Measurements from ENCODE around the gene SLC7A4.

Gene SLC7A4

DNA sequence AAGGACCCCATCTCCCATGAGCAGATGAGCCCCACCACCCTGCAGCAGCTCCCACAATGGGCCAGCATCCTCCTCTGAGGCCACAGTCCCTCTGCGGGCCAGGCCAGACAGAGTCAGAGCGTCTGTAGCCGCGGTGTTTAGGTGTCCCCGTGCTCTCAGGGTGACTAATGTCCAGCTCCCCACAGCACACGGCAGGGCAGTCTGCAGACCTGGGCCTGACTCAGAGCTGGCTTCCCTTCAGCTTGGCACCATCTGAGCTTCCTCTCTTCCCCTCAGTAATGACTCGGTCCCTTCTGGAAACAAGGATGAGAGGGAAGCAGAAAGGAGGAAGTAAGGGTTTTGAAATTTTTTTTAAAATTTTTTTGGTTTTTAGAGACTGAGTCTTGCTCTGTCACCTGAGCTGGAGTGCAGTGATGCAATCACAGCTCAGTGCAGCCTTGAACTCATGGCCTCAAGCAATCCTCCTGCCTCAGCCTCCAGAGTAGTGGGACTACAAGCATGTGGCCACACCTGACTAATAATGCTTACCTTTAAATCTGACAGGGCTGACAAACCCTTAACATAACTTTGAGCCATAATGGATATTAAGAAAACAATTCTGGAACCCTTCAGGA is 41.8 kb upstream of the SLC7A4 start:
- TF ChIP-seq, protein P1, sequence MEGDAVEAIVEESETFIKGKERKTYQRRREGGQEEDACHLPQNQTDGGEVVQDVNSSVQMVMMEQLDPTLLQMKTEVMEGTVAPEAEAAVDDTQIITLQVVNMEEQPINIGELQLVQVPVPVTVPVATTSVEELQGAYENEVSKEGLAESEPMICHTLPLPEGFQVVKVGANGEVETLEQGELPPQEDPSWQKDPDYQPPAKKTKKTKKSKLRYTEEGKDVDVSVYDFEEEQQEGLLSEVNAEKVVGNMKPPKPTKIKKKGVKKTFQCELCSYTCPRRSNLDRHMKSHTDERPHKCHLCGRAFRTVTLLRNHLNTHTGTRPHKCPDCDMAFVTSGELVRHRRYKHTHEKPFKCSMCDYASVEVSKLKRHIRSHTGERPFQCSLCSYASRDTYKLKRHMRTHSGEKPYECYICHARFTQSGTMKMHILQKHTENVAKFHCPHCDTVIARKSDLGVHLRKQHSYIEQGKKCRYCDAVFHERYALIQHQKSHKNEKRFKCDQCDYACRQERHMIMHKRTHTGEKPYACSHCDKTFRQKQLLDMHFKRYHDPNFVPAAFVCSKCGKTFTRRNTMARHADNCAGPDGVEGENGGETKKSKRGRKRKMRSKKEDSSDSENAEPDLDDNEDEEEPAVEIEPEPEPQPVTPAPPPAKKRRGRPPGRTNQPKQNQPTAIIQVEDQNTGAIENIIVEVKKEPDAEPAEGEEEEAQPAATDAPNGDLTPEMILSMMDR (IDR thresholded peaks at IDR 0.05) = no peak

DNA sequence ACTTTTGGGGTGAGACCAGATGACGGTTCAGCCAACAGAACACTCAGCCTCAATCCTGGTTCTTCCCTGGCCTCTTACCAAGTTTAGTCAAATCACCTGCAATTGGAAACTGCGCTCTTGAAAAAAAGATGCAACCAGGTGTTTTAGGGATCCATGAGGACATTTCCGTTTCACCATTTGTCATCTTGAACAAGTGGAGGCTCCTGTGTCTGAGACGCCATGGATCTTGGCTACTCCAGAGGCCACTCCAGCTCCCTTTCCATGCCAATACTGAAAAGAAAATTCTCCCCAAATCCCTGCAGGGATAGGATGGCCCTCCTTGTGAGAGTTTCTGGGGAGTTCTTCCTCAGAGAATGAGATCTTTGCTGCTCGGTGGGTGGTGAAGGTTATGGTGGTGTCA is 41.1 kb upstream of the SLC7A4 start:
- TF ChIP-seq, protein P1 (IDR thresholded peaks at IDR 0.05) = no peak

DNA sequence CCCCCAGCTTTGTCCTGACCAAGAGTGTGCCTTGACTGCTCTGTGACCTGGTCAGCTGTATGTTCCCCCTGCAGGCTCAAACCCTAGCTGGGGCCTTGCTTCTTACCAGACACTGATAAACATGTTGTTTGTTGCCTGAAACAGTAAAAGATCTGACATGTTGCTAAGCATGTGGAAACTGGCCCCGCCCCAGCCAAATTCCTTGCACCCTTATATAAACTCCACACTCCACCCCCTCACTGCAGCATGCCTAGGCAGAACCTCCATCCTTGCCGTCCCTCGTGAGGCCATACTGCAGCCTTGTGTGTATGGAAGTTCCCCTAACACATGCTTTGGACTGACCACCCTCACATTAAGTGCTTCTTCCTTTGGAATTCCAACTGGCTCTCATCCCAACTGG is 40.7 kb upstream of the SLC7A4 start:
- TF ChIP-seq, protein P1 (IDR thresholded peaks at IDR 0.05) = no peak

DNA sequence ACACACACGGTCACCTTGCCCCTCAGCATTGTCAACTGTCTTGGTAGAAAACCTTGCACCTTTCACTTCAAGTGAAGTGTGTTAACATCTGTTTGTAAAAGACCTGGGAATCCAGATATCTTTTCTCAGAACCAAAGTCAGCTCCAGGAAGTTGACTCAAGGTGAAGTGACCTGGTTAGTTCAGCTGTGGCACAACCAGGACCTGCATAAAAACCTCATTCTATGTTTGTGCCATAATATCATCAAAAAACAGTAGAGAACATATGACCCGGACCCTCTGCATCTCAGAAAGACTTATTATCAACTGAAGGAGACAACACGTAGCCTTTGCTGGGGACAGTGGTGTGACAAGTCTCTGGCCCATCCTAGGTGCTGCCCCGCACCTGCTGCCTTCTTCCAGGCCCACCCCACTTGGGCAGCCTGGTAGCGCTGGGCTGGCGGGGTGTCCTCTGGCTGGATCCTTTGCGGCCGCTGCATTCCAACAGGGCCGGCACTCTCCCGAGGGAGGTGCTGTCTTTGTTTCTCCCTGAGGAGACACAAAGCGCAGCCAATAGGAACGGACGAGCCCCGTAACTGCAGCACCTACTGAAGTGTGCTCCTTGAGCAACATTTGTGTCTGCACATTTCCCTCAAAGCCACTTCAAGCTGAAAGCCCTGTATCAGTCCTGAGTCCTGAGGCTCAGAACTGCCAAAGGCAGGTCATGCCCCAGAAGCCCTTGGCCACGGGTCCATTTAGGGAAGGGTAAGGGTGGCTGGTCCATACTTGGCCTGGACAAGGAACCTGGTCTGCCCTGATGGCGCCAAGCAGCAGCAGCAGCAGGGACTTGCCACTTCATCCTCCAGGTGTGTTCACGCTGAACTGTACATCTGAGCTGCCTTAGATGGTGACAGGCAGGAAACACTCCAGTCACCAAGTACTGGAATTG is 38.6 kb upstream of the SLC7A4 start:
- TF ChIP-seq, protein P1 (IDR thresholded peaks at IDR 0.05) = no peak

DNA sequence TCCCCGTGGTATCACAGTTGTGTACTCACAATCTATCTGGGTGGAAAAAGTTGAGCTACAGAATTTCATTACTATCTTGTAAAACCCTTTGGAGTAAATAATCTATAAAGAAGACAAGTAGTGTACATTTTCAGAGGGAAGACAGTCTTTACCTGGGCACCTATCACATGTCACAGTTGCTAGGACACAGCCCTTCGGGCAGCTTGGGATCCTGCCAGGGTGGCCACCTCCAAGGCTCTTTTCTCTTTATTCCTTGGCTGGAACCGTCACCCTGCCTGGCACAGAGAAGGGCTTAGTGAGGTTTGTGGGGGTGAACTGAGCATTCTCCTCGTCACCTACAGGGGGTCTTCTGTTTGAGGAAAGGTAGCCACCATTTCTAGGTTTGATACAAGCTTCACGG is 37.0 kb upstream of the SLC7A4 start:
- TF ChIP-seq, protein P1 (IDR thresholded peaks at IDR 0.05) = no peak

DNA sequence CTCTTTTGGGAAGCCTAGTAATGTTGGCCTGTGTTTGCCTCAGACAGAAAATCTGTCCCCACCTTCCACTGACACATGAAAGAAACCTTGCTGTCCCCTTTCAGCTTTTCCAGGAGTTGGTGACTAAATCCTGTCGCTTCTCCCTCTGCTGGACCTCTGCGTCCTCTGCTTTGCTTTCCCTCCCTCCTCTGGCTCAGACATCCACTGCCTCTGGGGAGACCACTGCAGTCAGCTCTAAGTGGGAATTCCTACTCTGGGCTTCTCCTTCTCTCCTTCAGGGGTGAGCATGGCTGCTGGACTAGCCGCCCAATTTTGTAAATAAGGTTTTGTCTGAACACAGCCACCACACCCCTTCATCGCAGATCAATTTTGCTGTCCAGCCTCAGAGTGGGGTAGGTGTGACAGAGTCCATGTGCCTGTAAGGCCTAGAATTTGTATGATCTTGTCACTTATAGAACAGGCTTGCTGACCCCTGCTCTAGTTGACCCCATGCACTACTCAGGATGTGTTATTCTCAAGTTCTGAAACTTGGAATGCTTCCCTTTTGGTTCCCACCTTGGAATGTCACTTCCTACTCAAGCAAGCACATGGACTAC is 36.4 kb upstream of the SLC7A4 start:
- TF ChIP-seq, protein P1 (IDR thresholded peaks at IDR 0.05) = no peak

DNA sequence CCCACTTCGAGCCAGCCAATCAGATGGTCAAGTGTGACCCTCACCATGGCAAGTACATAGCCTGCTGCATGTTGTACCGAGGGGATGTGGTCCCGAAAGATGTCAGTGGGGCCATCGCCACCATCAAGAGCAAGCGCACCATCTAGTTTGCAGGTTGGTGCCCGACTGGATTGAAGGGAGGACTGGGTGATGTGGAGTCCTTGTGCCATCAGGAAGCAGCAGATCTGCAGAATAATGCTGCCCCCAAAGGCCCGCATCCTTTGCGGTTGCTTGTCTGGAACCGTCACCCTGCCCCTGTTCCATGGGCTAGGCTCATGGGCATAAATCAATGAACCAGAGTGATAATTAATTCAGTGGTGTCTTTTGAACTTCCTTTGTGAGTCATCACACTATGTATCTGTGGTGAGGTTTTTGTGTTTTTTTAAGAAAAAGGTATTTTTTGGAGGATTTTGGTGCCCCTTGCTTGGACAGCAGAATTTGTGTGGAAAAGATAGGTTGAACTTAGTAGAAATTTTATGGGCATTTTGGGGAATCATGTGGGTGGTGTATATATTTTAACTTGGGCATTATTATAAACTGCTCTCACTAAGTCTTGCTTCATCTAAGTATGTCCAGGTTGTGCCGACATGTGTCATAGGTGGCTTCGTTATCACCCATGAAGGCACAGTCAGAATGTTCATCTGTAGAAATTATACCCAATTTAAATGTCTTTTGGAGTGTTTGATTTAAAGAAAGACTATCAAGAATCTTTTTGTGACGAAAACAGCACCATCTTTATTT is 35.7 kb upstream of the SLC7A4 start:
- TF ChIP-seq, protein P1 (IDR thresholded peaks at IDR 0.05) = no peak
